ENCODE results near the gene LRRC7.

LRRC7 gene

DNA sequence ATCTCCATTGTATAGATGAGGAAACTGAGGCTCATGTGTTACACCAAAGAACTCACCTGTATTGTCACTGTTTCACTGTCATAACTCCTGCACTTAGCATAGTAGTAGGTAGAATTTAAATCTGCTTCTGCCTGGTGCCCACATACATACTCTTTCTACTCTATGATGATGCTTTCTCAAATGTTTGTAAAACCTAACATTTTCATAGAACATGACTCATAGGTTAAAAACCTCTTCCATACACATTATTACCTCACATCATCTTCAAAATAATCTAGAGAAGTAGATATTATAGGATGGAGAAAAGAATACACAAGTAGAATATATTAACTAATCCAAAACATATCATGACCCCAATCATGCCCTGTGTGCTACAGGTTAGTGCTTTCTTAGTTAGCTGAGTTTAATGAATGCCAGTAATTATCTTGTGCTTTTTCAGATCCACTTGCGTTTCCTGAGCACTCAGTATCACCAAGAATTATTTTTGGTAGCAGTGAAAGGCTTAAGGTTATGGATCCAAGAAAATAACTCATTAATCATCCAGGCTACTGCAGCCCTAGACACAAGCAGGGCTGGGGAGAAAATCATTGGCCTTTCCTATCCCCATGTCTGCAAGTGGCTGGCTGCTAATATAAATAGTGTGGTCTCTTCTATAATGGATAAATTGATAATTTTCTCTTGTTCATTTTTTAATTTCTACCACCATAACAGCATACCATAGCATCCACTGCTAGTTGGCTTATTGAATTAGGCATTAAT lies 480.8 kb downstream of the LRRC7 start:
- DNase-seq: no peak

DNA sequence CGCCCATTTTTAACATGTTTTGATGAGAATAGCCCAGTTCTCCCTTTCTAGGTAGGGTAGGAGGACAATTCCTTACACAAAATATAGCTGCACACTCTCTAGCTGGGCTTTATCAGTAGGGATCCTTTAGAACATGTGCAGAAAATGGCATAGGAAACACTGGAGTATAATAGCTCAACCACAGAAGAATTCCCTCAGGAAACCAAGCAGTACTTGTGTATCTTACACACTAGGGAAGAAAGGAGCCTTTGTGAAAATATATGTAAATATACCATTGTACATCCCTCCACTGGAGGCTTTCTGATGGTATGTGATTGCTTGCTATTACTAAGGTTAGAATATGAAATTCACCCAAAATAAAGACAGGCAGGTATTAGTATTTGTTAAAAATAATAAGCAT lies 484.2 kb downstream of the LRRC7 start:
- DNase-seq: no peak

DNA sequence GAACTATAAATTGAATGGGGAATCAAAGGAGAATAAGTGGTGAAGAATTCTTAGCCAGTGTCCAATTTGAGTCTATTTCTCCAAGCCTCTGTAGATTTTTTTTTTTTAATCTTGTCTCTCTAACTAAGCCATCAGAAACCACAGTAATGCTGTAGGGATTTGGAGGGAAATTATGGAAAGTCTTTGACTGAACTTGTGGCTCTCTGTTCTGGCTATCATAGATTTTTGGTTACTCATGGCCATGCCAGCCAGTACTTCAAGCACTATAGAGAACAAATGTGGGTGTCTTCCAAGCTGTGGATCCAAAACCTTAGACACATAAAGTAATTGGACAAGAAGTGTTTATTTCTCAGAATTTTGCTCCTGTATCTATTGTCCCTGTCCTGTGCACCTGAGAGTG lies 489.8 kb downstream of the LRRC7 start:
- no peak for DNase-seq

DNA sequence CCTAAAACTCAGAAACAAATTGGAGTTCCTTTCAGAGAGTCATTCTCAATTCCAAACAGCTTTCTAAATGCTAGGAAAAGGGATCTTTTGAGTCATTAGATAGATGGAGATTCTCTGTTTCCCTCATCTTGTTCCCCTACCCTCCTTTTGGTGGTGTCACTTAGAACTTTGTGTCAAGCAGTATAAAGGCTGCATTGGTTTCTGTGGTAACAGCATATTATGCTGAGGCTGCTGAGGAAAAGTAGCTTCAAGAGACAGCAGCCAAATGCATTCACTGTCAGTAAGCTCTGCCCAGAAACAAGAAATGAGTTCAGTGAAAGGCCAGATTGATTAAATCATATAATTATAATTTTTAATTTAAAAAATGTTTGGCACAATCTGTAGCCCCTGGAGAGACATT lies 493.5 kb downstream of the LRRC7 start:
- no peak for DNase-seq

DNA sequence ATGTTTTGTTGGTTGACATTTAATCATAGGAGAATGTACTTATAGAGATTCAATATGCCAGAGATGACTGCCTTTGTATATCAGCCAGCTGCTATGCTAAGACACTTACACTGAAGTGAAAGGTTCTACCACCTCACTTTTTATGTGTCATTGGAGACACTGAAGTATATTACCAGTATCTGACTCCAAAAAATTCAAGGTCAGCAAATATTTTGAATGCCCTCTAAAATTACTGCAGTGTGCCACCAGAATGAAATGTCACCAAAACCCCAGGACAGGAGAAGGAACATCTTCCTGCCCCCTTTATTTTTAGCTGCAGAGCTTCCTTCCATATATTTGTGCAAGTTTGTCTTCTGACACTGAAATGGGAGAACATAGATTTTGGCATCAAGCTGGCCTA lies 496.1 kb downstream of the LRRC7 start:
- DNase-seq: no peak

DNA sequence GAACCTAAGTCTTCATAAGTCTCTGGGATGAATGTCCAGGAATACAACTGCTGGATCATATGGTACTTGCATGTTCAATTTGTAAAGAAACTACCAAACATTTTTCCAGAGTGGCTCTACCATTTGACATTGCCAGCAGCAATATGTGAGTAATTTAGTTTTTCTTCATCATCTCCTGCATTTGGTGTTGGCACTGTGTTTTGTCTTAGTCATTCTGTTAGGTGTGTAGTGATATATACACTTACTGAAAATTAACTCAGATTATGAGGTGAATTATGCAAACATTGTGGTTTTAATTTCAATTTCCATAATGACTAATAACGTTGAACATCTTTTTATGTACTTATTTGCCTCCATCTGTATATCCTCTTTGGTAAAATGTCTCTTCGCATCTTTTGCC lies 499.0 kb downstream of the LRRC7 start:
- no peak for DNase-seq

DNA sequence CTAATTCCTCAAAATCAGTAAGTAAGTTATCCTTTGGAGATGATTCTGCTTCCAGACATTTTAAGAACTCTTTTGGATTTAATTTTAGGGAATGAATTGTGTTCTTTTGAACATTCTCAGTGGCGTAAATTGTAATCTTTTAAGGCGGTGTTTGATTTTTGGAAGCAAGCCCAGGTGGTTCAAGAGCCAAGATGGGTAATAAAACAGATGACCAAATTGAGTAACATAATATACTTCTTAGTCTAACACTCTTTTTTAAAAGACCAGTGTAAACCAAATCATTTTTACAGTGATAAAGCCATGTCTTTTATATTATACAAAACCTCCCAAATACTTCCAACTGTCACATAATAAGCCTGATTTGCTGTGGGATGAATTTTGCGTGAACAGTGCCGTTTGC lies 503.9 kb downstream of the LRRC7 start:
- DNase-seq: no peak

DNA sequence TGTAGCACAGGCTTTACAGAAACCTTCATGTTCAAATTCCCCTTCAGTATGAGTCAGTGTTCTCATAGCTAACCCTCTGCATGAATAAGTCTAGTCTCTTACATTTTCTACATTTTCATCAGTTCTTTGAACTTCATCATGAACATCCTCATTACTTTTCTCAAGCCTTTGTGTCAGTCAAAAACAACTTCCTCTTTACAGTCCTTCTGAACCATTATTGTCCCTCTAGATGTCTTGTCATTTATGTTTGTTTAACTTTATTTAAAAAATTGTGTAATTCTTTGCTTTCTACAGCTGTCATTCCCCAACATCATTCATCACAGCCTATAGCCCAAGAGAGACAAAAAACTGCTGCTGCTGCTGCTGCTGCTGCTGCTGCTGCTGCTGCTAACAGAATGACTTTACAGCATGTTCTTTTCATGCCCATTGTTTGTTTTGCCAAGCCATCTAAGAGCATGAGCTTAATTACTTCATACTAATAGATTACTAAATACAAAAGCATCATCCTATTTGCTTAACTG lies 504.6 kb downstream of the LRRC7 start:
- DNase-seq: no peak

DNA sequence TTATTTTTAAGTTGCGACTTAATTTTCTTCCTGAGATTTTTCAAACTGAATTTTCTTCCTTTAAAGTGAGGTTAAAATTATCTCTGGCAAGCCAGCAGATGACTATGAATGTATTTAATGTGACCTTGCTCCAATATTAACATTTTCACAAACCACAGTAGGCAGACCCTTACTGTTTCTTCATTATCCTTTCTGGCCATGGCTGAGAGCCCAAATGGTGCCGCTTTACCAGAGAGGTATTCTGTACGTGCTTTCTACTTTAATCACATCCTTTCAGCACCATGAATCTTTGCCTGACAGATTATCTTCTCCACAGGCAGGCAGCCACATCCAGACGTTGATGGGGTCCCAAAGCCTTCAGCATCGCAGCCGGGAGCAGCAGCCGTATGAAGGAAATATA lies 508.0 kb downstream of the LRRC7 start:
- no peak for DNase-seq

DNA sequence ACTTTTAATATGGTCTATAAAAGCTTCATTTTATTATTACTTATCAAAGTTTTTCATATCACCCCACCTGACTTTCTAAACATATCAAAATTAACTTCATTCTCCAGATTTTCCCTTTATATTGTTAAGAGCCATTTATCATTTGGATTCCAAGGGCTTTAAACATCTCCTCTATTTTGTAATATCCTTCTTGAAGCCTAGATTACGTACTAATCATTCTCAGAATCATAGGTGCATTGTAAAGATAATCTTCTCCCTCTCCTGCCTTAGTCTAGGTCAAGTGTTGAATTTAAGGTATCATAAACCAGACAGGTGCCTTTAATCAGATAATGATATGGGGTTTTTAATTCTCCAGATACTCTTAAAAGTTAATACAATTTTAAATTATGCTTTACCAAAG lies 509.3 kb downstream of the LRRC7 start:
- DNase-seq: no peak

DNA sequence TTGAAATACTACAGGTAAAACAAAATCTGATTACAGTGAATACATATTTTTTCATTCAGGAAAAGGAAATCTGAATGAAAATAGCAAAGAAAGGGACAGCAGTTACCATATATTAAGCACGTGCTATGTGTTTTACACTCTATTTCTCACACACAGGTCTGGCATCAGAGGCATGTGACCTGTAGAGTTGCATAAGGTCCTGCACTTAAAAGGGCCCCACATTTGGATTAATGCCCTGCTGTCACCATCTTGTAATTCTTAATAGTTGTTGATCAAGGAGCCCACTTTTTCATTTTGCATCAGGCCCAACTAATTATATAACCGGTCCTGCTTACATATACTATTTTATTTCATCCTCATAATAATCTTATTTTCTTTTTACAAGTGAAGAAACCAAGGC lies 511.8 kb downstream of the LRRC7 start:
- no peak for DNase-seq

DNA sequence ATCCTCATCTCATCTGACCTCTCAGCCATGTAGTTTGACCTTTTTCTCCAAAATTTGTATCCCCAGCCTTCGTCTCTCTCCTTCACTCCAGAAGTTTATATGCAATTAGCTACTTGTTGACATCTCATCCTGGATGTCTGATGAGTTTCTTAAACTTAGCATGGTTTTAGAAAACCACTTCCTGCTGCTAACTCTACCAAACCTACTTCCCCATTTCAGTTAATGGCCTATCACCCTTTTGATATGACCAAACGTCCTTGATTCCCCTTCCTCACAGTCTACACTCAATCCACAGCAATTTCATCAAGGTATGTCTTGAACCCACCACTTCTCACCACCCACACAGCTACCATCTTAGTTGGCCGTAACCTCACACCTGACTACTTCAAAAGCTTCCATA lies 515.8 kb downstream of the LRRC7 start:
- no peak for DNase-seq

DNA sequence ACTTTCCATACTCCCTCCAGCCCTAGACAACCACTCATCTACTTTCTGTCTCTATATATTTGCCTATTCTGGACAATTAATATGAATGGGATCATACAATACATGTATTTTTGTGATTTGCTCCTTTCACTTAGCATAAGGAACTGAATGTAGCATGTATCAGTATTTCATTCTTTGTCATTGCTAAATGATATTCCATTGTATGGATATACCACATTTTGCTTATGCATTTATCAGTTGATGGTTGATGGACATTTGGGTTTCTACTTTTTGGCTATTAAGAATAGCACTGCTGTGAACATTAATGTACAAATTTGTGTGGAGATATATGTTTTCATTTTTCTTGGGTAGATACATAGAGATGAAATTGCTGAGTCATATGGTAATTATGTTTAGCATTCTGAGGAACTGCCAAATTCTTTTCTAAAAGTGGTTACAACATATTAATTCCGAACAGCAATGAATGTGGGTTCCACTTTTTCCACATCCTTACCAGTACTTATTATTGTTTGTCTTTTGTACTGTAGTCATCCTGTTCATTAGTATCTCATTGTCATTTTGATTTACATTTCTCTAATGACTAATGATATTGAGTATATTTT lies 516.7 kb downstream of the LRRC7 start:
- no peak for DNase-seq

DNA sequence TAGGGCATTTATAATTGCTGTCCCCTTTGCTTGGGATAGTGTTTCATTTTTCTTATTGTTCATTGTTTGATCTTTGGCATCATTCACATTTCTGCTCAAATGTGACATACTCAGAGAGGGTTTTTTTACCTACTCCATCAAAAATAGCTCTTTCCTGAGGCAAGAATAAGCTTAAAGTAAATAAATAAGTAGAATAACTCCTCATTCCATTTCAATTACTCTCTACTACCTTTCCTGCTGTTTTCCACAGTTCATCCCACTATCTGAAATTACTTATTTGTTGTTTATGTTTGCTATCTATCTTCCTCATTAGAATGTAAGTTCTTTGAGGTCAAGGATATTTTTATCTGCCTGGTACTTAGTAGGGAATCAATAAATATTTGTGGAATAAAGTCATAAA lies 517.8 kb downstream of the LRRC7 start:
- no peak for DNase-seq

DNA sequence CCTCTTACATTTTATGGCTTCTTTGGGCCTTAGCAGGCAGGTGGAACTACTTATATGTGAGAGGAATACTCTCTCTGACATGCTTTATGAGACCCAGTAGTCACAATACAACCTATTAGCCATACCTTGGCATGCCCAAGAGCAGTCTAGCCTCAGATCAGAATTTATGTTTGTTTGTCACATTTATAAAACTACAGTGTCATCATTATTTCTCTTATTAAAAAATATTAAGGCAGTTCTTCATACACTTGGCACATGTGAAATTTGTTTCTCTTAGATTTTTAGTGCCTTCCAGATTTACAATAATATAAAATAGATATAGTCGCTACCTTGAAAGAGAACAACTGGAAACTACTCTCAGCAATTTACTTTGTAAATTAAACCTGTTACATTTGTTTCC lies 519.2 kb downstream of the LRRC7 start:
- DNase-seq: no peak

DNA sequence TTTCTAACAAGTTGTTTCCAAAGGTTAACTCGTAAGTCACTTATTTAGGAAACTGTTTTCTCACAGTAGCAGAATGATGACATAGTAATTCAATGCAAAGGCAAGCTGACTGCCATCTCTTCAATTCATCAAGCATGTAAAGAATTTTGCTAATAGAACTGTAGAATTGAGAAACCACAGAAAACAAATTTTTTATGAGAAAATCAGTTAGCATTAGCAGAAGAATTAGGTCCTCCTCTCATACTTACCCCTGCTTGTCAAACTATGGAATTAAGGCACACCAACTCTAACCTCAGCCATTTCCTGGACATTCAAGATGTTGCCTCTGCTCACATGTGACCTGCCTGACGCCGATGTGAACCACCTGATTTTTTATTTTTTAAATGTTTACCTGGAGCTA lies 522.4 kb downstream of the LRRC7 start:
- DNase-seq: no peak

DNA sequence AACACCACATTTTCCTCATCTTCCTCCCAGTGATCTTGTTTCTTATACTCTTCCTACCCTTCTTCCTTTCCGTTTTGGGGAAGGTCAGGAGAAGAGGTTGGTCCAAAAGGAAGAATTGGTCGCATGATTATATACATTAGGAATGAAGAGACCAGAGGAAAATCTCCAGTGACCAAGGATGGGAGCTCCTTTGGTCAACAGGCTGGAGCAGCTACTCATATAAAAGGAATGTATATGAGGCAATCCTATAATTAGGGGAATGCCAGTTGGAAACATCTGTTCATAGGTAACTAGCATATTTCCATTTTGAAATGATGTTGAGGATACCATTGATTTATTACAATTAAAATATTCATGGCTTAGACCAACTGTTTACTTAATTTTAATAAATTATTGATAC lies 523.2 kb downstream of the LRRC7 start:
- no peak for DNase-seq

DNA sequence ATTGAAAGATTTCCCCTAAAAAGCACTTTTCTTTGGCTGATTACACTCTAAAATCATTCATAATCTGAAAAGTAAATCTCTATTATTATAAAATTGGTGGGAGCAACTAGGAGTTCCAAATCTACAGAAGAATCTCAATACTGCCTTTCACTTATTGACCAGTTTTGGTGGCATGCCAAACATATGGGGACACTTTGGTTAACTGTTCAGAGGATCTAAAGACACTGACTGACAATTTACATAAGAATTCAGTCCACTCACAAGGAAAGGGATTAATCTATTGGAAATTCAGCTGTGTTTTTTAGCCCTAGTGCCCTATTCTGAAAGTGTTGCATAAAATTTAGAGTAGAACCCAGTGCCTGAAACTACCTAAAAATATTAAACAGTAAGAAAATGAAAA lies 524.1 kb downstream of the LRRC7 start:
- no peak for DNase-seq

DNA sequence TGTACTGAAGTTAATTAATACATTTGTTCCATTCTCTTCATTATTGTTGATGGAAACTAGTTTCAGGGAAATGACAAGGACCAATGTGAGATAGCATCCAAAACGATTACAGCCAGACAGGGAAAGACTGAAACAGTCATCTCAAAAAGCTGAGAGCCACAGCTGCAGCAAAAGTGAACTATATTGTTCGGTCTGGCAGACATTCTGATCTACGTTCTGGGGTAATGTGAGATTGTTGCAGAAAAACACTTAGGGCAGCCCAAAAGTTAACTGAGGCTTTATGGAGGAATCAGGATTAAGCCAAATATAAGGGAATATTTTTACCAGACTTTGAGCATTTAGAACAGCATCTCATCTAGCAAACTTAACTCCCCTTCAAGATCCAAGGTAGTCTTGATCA lies 524.8 kb downstream of the LRRC7 start:
- DNase-seq: no peak

DNA sequence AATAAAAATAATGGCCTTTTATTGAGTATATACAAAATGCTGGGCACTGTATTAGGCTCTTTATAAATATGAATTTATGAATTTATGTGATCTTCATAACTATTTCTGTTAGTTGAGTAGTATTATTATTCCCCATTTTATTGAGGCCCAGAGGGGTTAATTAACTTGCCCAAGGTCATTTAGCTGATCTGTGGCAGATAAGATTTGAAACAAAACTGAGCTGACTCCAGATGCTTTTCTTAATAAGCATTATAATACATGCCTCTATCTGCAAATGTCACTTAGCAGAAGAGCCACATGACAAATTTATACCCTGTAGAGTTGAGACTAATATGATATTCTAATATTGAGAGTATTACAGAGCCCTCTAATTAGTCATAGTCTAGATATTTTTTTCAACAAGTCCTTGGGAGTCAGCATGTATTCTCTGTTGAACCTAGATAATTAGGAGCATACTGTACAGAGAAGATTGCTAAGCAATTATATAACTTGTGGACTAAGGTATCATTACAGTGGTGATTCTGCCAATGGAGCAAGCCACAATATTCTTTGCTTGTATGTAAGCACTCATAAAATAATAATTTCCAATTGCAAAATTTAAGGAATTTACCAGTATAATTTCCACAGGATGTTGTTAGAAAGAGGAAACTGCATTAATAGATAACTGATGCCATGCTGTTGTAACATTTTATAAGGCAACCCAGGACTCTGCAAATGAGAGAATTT lies 525.7 kb downstream of the LRRC7 start:
- DNase-seq: peak; percentile 10

DNA sequence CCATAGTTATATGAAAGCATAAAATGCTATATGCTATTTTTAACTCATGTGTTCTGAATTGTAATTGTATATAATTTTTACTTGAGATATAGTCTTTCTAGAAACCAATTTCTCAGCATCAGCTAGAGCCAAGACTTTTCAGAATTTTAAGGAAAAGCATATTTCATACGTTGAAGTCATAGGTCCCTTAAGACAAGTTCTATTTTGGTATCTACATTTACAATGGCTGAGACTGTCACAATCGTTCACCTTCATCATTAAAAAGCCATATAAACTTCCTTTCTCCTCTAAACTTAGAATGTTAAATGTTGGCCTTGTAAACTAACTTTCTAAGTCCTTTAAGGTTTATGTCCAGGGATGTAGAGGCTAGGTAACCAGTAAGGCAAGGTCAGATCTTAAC lies 533.5 kb downstream of the LRRC7 start:
- no peak for DNase-seq

DNA sequence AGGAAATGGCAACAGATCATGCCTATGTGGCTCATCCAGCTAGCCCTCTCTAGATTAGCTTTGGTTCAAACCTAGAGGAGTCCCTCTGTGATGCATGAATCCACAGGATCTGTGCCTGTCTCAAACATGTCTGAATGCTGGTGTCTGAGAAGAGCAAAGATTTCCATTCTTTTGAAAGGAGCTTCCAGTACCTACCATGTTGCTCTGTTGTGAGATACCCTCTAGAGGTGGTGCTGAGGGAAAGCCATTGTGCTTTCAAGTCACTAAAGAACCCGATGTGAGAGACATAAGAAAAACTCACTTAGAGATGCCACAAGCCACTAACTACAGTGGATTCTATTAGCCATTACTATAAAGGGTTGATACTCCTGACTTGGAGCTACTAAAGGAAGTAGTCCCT lies 534.1 kb downstream of the LRRC7 start:
- DNase-seq: no peak

DNA sequence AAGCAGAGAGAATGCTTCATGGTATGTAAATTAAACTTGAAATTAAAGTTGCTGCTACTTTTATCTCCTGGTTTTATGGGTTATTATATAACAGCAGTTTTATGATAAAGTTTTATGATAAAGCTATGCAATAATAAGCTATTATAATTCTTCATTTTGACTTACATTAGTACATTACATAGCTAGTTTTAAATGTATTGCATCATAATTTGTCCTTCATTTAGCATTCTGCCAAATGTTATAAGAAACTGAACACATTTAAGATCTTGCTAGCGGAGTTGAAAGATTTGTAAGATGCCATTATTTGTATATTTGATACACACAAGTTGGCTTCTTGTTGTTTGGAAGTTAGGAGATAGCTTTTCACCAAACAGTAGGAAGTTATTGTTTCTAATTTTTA lies 536.0 kb downstream of the LRRC7 start:
- DNase-seq: no peak

DNA sequence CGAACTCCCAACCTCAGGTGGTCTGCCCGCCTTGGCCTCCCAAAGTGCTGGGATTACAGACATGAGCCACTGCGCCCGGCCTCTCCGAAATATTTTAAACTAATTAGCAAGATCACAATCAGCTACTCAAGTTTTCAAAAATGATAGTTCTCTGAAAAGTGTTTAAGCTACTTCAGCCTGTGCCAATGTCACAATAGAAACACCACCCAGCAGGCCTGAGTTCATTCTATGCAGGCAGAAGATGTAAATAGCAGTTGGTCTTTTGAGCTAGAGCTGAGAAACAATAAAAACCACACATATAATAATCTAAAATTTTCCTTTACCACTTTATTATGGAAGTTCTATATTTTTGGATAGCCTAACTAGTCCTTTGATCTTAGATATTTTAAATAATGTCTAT lies 541.5 kb downstream of the LRRC7 start:
- DNase-seq: no peak

Measured in NCI-H1417 treated with DMSO at 0.1 percent for 48 hours (cell line).